ENCODE data around the gene RIN1.
"Not testable (repeated sequence)": the region's sequence is repeated elsewhere in the genome, so short reads cannot be mapped to it uniquely, and the experiment has no call there.

The RIN1 gene

DNA sequence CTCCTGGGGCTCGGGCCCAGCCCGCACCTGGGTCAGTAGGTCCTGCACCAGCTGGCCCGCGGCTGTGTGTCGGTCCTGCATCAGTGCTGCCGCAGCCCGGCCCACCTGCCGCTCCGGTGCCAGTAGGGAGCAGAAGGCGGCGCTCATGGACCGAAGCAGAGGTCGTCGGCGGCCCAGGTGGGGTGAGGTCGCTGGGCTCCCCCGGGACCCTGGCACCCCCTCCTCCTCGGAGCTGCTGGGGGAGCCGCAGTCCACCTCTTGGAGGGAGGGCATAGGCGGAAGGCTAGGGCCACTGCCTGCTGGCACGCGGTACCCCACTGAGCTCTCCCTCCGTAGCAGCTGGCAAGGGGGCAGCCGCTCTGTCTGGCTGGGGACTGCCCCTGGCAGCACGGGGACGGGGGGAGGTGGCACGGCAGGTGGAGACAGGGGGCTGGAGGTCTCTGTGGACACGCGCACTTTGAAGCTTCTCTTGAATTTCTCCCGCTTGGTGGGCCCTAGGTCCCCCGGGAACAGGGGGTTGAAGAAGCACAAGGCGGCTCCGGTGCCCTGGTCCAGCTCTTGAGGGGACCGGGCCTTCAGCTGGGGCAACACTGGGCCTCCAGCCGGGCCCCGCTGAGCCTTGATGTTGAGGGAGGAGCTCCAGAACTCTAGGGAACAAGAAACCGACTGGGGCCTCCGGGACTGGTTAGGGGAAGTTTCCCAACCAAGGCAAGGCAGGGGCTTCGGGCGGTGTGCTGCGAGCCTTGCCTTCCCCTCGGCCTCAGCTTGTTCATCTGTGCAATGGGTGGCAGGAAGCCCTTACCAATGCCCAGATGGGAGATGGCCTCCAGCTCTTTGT, 1.4 kb downstream of the RIN1 start:
- no peak for DNase-seq (ENCODE audit: low spot score)

DNA sequence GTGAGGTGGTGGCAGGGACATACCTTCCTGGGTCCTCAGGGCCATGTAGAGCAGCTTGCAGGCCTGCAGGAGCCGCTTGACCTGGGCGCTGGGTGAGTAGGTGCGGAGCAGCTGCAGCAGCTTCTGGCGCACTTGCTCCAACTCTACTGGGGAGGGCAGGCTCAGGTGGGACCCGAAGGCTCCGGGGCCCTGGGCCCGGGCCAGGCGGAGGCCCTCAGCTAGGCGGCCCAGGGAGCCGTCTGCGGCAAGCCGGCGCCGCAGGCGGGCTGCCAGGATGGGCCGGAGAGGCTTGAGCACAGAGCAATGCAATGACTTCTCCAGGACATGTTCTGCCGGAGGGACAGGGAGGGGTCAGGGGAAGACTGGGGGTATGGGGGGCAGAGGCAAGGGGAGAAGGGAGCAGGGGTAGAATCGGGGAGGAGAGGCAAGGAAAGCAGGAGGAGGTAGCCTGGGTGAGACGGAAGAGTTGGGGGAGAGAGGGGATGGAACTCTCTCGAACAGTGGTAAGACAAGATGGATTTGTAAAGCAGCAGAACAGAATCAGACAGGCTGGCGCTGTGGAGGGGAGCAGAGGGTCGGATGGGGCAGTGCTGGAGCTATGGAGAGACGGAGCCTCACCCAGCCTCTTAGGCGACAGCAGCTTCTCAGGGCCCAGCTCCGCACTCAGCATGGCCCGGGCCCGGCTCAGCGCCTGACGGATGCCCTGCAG, 2.2 kb downstream of the RIN1 start:
- no peak for DNase-seq (ENCODE audit: low spot score)

DNA sequence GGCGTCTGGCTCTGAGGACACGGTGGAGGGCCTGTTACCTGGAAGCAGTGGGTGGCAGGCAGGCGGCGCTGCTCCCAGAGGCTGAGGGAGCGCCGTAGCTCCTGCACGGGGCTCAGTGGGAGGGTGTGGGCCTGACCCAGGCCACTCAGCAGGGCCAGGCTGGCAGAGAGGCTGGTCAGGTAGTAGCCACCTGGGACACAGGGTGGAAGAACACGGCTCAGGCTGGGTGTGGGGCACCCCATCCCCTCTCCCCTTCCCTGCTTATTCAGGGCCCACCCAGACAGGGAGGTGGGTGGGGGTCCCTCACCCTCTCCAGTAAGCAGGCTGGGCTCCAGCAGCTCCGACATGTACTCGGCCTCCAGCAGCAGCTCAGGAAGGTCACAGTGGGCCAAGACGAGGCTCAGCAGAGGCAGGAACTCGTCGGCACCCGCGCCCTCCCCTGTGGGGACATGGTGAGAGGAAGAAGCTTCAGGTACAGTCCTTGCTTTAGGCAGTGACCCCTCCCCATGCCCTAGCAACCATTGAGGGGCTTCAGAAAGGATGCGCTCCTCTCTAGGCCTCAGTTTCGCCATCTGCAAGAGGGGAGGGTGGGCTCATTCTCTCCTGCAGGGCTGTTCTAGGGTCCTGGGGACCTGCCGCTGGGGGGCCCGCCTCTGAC, 2.9 kb downstream of the RIN1 start:
- no peak for DNase-seq (ENCODE audit: low spot score)

DNA sequence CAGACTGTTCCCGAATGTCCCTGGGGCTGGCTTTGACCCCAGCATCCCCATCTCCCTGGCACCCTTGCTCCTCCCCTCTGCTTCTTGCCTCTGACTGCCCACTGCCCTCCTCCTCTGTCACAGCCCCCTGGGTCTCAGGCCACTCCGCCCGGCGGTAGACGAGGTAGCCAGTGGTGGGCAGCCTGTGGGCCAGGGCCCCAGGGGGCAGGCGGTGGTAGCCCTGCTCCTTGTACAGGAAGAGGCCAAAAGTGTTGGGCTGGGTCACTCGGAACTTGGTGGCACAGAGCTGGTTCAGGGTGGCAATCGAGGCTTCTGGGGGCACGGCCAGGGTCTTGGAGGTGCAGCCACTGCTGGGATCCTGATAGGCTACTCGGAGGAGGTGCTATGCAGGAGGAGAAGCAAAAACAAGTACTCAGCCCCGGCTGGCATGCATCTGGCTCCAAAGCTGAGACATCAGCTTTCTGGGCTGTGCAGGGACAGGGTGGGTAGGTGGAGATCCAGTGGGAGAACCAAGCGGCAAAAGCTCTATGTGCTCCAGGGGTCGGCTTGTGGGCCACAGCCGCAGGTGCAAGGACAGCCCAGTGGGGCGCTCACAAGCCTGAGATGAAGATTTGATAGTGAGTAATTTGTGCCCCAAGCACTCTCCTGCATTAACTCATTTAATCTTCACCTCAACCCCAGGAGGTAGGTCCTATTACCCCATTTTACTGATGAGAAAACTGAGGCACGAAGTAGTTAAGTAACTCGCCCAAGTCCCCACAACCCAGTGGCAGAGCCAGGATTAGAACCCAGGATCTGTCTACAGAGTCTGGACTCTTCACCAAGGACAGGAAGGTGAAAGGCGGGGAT, 3.6 kb downstream of the RIN1 start:
- DNase-seq (ENCODE audit: low spot score): no peak

DNA sequence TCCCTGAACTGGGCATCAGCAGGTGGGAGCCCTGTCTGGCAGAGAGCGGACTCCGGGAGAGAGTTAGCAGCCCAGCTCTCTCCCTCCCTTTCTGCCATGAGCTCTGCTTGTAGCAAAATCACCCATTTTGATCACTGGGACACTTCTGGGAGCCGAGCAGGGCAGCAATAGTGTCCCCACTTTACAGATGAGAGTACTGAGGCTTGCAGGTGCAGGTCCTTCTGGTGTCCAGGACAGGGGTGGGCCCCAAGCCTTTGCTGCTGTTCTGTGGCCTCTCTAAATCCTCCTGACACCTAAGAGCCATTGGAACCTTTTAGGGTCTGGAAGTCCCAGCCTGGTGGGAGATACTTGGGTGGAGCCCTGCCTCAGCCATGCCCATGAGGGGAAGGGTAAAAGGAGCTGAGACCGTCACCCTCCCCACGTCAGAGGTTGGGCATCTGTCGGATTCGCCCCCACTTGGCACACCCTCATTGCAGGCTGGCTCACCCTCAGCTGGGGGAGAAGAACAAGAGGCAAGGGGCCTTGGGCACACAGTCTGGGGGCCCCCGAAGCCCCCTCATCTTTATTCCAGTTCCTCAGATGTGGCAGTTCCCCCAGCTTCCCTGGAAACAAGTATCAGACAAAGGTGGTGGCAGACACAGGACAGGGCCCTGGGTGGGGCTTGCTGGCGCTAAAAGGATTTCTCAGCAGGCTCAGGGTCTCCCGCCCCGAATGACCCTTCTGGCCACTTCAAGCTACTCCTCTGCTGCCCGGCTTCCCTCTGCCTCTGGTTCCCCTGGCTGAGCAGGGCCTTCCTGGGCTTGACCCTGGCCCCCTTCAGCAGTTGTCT, 4.5 kb downstream of the RIN1 start:
- no peak for DNase-seq (ENCODE audit: low spot score)

DNA sequence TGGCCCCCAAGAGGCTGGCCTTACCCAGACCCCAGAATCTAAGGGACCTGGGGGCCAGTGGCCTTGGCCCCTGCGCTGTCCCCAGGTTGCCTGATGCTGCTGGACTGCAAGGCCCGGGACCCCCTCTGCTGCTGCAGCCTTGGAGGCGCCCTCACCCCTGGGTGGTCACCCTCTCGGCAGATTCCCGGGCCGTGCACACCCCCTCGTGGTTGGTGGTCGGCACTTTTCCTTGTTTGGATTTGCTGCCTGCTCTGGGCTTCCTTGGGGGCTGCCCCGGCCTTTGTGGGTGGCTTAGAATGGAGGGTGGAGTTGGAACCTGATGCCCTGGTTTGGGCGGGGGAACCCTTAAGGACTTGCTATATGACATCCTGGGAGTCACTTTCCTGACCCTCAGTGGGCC, 5.3 kb downstream of the RIN1 start:
- no peak for DNase-seq (ENCODE audit: low spot score)

DNA sequence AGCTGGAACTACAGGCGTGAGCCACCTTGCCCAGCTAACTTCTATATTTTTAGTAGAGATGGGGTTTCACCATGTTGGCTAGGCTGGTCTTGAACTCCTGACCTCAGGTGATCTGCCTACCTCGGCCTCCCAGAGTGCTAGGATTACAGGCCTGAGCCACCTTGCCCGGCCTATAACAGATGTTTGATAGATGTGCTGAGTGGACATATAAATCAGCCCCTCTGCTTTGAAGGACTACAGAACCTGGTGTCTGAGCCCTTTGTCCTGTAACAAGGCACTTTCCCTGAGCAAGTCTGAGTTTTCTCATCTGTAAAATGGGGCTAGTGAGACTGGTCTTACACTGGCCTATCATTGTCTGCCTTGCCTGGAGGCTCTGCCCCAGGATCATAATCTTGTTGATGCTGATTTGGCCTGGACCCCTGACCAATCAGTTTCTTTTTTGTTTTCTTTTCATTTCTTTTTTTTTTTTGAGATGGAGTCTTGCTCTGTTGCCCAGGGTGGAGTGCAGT, 7.0 kb downstream of the RIN1 start:
- no peak for DNase-seq (ENCODE audit: low spot score)

DNA sequence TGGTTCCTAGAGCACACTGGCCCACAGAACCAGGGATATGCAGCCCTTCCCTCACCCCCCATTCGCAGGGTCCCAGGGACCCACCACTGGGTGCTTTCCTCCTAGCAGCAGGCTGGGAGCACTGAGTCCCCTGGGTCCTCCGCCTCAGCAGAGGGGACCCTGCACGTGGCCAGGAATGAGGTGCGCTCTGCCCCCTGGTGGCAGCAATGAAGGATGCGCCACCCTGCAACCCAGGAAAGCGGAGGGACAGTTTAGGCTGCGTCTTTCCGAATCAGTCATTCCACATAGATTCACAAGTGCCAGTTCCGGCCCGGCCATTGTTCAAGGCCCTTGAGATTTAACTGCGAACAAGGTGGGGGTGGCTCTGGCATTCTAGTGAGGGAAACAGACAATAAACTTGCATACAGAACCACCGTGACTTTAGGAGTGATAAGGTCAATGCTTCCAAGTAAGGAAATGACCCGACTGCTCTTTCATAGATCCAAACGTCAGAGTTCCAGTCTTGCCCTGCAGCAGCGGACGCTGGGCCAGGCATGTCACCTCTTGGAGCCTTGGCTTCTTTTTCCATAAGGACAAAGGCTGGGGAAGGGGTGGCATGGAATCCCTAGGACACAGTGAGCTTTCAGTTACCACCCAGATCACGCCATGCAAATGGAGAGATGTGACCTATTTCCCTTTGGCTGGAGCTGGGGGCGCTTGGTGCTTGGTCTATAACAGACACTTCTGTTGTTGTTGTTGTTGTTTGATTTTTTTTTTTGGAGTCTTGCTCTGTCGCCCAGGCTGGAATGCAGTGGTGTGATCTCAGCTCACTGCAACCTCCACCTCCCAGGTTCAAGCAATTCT, 7.7 kb downstream of the RIN1 start:
- DNase-seq (ENCODE audit: low spot score): peak; percentile 100

DNA sequence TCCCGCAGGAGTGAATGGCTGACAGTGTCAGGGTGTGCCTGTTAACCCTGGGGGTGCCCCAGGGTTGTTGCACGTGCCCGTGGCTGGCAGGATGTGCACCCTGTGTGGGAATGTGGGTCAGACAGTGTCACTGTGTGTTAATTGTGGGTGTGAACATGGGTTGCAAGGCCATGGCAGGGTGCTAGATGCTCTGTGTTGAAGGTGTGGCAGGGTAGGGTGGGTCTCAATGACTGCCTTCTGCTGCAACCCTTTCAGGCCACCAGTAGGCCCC, 8.3 kb downstream of the RIN1 start:
- DNase-seq (ENCODE audit: low spot score): no peak

DNA sequence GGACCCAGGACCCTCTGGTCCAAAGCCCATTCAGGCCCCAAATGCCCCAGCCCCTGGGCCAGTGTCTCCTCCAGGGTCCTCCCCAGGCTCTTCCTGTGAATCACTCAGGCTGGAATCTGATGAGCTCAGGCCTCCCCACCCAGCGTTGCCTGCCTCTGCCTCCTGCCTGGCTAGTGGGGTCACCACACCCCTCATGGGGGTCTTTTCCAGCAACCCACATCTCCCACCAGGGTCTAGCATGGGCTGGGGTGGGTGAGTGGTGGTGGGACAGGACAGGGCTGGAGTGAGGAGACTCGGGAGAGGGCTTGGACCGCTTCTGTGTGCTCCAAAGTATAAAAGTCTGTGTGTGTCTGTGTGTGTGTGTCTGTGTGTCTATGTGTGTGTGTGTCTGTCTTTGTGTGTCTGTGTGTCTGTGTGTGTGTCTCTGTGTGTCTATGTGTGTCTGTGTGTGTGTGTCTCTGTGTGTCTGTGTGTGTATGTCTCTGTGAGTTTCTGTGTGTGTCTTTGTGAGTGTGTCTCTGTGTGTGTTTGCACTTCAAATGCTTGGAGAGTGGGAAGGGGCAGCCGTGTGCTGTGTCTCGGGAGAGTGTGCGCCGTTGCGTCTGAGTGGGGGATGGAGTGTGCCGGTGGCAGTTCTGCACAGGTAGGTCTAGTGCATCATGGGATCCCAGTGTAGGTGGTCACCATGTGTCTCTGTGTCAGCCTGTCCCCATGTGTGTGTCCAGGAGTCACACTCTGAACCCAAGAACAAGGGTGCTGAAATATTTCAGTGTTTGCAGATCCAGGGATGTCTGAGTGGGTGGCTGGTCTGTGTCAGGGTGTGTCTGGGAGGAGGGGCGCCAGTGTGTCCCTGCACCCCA, 8.8 kb downstream of the RIN1 start:
- DNase-seq (ENCODE audit: low spot score): no peak

DNA sequence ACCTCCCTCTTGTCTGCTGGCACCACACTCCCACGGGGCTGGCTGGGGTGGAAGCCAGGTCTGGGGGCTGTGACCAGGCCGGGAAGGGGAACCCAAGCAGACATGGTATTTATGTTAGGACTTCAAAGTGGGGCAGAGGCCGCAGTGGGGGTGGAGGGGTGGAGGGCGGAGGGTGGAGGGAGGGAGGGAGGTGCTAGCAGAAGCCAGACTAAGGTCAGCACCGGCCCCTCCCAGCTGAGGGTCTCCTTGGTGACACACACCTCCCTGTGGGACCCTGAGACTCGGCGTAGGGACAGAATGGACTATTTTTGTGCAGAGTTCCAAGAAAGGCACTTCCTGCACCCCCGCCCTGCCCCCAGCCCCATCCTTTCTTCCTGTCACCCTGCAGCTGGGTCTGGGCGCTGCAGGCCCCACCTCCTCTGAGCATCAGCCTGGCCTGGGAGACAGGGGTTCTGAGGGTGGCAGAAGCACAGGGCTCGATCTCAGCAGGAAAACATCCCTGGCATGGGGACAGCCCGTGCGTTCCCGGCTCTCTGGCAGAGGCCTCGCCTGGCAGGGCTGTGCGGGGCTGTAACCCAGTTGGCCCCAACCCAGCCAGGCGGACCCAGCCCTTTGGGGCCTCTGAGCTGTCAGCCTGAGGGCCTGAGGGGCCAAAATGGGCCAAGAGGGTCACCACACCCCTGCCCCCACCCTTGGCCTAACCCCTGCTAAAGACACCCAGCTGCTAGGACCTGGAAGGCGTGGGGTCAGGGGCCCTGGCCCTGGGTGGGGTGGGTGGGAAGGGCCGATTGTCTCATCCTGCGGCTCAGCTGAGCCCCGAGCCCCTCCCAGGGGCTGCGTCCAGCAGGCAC, 9.7 kb downstream of the RIN1 start:
- DNase-seq (ENCODE audit: low spot score): no peak

DNA sequence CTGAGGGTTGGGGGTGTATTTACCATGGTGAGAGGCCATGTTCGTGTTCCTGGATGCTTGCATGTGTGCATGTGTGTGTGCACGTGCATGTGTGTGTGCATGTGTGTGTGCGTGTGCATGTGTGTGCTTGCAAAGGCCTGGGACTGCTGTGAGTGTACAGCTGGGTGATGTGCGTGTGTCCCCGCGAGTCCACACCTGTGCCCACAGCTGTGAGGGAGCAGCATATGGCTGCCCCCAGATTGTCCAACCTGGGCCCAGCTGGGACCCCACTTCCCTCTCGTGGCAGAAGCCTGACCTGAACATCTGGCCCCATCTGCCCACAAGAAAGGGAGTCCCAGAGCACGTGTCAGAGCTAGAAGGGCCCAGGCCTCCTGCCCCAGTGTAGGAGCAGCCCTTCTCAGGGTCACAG, 11.0 kb downstream of the RIN1 start:
- DNase-seq (ENCODE audit: low spot score): no peak

DNA sequence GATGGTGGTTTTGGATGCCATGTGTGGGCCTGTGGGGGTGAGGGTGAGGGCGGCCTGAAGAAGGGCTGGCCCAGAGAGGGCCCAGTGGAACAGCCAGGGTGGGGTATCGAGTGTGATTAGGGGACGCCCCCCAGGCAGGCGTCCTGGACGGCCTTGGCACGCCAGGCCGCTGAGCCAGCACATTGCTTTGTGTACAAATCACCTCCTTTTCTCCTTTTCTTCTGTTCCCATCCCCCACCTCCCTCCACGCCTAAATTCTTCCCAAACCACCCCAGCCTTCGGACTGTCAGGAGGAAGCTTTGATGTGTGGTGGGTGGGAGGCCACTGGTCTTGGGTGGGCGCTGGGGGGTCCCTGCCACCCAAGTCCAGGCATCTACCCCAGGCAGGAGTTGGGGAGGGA, 11.6 kb downstream of the RIN1 start:
- DNase-seq (ENCODE audit: low spot score): no peak

DNA sequence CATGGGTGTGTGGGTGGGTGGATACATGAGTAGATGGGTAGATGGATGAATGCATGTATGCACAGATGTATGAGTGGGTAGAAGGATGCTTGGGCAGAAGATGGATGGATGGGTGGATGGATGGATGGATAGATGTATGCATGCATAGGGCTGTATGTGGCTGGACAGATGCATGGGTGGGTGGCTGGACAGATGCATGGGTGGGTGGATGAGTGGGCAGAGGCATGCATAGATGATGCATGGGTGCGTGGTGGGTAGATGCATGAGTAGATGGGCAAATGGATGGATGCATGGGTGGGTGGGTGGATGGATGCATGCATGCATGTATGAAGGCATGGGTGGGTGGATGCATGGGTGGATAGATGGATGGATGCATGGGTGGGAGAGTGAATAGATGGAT, 12.6 kb downstream of the RIN1 start:
- no peak for DNase-seq (ENCODE audit: low spot score)

DNA sequence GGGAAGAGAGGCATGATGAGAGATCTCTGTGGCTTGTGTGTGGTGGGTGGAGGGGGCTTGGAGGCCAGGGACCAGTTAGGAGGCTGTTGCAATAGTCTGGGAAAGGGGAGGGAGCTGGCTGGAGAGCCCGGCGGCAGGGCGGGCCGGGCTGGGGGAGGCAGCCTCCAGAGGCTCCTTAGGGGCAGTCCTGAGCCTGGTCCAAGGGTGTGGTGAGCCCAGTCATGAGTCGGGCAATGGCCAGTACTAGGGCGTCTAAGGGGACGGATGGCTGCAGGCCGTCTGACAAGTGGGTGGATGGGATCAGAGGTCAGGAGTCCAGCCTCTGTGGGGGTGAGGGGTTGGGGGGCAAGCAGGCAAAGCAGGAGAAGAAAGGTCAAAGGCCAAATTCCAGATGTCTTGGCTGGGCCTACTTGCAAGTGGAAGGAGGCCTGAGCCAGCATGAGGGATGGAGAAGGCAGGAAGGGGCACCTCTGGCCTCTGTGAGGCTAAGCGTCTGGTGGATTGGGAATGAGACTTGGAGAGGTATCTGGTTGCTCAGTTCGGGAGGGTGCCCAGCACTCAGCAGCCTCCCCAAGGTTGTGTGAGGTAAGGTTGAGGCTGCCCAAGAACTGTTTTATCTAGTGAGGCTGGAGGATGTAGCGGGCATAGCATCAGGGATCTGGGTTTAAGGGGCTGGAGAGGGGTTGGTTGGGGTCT, 13.4 kb downstream of the RIN1 start:
- DNase-seq (ENCODE audit: low spot score): no peak

DNA sequence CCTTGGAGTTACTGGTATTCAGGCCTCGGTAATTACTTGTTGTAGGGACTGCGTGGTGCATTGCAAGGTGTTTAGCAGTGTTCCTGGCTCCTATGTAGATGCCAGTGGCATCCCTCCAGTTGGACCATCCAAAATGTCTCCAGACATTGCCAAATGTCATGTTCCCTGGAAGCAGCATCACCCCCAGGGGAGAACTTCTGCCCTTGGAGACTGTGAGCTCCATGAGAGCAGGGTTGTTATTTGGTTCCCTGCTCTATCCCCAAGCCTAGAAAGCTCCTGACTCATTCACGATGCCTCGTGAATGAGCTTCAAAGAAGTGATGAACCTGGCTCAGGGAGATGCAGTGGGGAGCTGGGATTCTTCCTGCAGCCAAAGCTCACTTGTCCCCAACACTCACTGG, 14.6 kb downstream of the RIN1 start:
- DNase-seq (ENCODE audit: low spot score): no peak

DNA sequence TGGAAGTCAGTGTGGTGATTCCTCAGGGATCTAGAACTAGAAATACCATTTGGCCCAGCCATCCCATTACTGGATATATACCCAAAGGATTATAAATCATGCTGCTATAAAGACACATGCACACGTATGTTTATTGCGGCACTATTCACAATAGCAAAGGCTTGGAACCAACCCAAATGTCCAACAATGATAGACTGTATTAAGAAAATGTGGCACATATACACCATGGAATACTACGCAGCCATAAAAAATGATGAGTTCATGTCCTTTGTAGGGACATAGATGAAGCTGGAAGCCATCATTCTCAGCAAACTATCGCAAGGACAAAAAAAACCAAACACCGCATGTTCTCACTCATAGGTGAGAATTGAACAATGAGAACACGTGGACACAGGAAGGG, 15.5 kb downstream of the RIN1 start:
- not testable (repeated sequence) for DNase-seq (ENCODE audit: low spot score)

DNA sequence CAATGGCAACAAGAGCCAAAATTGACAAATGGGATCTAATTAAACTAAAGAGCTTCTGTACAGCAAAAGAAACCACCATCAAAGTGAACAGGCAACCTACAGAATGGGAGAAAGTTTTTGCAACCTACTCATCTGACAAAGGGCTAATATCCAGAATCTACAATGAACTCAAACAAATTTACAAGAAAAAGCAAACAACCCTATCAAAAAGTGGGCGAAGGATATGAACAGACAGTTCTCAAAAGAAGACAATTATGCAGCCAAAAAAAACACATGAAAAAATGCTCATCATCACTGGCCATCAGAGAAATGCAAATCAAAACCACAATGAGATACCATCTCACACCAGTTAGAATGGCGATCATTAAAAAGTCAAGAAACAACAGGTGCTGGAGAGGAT, 15.9 kb downstream of the RIN1 start:
- not testable (repeated sequence) for DNase-seq (ENCODE audit: low spot score)
